Subcutaneous abdominal adipose tissue (tissue), 5 donors: ENCODE measurements around the gene CR1.
"Not testable (repeated sequence)": the region's sequence is repeated elsewhere in the genome, so short reads cannot be mapped to it uniquely, and the experiment has no call there.

Experiments
- H3K27ac ChIP-seq: one replicate; pipeline ENCODE4 v1.7.0; 2013; ENCODE audit warnings: low read depth, mild to moderate bottlenecking, inconsistent platforms, low read length, moderate library complexity
- H3K27me3 ChIP-seq, 5 donors: one replicate each; pipeline ENCODE4 v1.7.0; 2013; ENCODE audit warnings: low read length in 5 of 5, inconsistent platforms in 1 of 5; ENCODE audit not compliant: control insufficient read depth in 5 of 5, insufficient read depth in 4 of 5
- H3K36me3 ChIP-seq, 5 donors: one replicate each; pipeline ENCODE4 v1.7.0; 2013; ENCODE audit warnings: low read length in 5 of 5; ENCODE audit not compliant: control insufficient read depth in 5 of 5, insufficient read depth in 5 of 5
- H3K4me1 ChIP-seq, 5 donors: one replicate each; pipeline ENCODE4 v1.7.0; 2013; ENCODE audit warnings: low read length in 5 of 5, mild to moderate bottlenecking in 3 of 5, moderate library complexity in 1 of 5; ENCODE audit not compliant: control insufficient read depth in 5 of 5, insufficient read depth in 5 of 5
- H3K4me3 ChIP-seq, 5 donors: one replicate each; pipeline ENCODE4 v1.7.0; 2013; ENCODE audit warnings: low read length in 5 of 5, low read depth in 1 of 5
- H3K9ac ChIP-seq, 5 donors: one replicate each; pipeline ENCODE4 v1.7.0; 2013; ENCODE audit warnings: low read length in 5 of 5, mild to moderate bottlenecking in 4 of 5, moderate library complexity in 3 of 5
- H3K9me3 ChIP-seq, 5 donors: one replicate each; pipeline ENCODE4 v1.7.0; 2013; ENCODE audit warnings: low read length in 5 of 5; ENCODE audit not compliant: control insufficient read depth in 5 of 5
- donor health status: healthy.
- donor health status: healthy.
- donor health status: healthy.
- donor health status: healthy.
- donor health status: healthy.

The CR1 gene

DNA sequence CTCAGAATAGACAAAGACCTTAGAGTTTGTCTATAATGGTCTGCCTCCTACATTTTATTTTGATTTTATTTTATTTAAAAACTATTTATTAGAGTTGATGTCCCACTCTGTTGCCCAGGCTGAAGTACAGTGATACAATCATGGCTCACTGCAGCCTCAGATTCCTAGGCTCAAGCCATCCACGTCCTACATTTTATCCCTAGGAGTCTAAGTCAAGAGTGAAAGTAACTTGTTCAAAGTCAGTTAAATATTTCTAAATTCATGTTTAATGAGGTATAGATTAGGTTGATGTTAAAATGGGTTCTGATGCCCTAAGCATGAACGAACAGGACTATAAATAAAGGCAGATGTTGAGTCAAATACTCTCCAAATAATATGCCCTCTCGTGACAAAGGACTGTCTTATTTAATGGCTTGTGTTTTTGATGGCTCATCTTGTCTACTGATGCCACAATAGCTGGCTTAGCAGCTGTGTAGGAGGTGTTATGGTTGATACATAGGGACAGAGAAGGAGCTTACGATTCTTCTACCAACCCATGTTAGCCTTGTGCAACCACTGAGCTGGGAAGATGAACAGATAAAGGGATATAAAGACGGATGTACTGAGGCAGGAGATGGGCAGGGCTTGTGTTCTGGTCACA, 83.0 kb downstream of the CR1 start:
- no peak overlapping the region for H3K27ac ChIP-seq
- H3K36me3 ChIP-seq: no peaks in the 10 kb centered on the region
- H3K4me3 ChIP-seq: no peak overlapping the region
- no peaks in the 10 kb centered on the region for H3K9me3 ChIP-seq
- H3K9ac ChIP-seq: no peak overlapping the region
- H3K27me3 ChIP-seq: no peaks in the 10 kb centered on the region
- no peaks in the 10 kb centered on the region for H3K4me1 ChIP-seq

DNA sequence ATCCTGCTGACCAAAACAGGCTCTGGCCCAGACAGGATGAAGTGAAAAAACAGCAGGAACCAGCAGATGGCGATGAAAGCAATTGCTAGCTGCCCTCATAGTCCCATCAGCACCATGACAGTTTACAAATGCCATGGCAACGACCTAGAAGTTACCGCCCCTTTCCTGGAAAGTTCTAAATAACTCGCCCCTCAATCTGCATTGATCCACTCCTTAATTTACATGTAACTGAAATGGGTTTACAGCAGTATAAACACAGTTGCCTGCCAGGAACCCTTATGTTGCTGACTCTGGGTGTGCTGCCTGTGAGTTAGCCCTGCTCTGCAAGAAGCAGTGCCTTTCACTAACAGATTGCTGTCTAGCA, 83.5 kb downstream of the CR1 start:
- H3K36me3 ChIP-seq: no peaks in the 10 kb centered on the region
- H3K4me1 ChIP-seq: no peaks in the 10 kb centered on the region
- no peaks in the 10 kb centered on the region for H3K9me3 ChIP-seq
- no peak overlapping the region for H3K9ac ChIP-seq
- no peak overlapping the region for H3K4me3 ChIP-seq
- H3K27me3 ChIP-seq: no peaks in the 10 kb centered on the region
- H3K27ac ChIP-seq: no peak overlapping the region

DNA sequence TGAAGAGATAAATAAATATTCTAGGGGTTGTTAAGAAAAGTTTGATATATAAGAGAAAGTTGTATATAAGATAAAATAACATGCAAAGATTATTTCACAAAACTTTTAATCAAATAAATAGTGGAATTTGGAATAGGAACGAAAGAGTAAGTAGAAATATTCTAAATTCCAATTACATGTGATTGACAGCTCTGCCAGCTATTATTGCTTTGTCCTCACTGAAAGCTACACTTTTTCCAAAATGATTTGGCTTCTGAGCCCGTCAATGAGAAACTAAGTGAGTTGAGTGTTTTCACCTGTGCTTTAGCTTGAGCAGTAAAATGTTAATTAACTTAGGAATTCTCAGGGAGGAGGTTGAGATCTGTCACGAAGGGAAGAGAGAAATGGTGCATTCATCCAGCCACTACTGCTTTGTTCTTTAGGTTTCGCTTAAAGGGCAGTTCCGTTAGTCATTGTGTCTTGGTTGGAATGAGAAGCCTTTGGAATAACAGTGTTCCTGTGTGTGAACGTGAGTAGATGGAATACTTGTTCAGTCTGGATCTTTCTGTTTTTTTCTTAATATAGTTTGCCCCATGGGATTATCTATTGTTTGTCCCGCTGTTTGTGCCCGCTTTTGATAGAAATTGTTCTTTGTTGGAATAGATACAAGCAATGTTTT, 85.7 kb downstream of the CR1 start:
- Histone ChIP-seq H3K4me3 (no peak overlapping the region), H3K27ac (no peak overlapping the region), H3K9me3 (no peaks in the 10 kb centered on the region), H3K4me1 (no peaks in the 10 kb centered on the region), H3K9ac (no peak overlapping the region), H3K27me3 (no peaks in the 10 kb centered on the region), H3K36me3 (no peaks in the 10 kb centered on the region)

DNA sequence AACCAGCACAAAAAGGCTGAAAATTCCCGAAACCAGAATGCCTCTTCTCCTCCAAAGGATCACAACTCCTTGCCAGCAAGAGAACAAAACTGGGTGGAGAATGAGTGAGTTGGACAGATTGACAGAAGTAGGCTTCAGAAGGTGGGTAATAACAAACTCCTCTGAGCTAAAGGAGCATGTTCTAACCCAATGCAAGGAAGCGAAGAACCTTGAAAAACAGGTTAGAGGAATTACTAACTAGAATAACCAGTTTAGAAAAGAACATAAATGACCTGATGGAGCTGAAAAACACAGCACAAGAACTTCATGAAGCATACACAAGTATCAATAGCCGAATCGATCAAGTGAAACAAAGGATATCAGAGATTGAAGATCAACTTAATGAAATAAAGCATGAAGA, 93.5 kb downstream of the CR1 start:
- H3K27me3 ChIP-seq, H3K4me3 ChIP-seq, H3K9ac ChIP-seq, H3K36me3 ChIP-seq, H3K9me3 ChIP-seq, H3K27ac ChIP-seq, H3K4me1 ChIP-seq: not testable (repeated sequence)

DNA sequence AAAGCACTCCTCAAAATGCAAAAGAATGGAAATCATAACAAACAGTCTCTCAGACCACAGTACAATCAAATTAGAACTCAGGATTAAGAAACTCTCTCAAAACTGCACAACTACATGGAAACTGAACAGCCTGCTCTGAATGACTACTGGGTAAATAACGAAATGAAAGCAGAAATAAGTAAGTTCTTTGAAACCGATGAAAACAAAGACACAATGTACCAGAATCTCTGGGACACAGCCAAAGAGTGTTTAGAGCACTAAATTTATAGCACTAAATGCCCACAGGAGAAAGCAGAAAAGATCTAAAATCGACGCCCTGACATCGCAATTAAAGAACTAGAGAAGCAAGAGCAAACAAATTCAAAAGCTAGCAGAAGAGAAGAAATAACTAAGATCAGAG, 95.2 kb downstream of the CR1 start:
- not testable (repeated sequence) for H3K36me3 ChIP-seq, H3K4me3 ChIP-seq

DNA sequence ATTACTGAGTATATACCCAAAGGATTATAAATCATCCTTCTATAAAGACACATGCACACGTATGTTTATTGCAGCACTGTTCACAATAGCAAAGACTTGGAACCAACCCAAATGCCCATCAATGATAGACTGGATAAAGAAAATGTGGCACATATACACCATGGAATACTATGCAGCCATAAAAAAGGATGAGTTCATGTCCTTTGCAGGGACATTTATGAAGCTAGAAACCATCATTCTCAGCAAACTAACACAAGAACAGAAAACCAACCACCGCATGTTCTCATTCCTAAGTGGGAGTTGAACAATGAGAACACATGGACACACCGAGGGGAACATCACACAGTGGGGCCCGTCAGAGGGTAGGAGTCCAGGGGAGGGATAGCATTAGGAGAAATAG, 98.1 kb downstream of the CR1 start:
- not testable (repeated sequence) for H3K27me3 ChIP-seq, H3K9me3 ChIP-seq, H3K27ac ChIP-seq, H3K4me1 ChIP-seq, H3K36me3 ChIP-seq, H3K4me3 ChIP-seq, H3K9ac ChIP-seq

More for the DNA sequence above, 95.2 kb downstream of the CR1 start:
- H3K27me3 ChIP-seq, H3K9ac ChIP-seq, H3K9me3 ChIP-seq, H3K4me1 ChIP-seq, H3K27ac ChIP-seq: not testable (repeated sequence)

DNA sequence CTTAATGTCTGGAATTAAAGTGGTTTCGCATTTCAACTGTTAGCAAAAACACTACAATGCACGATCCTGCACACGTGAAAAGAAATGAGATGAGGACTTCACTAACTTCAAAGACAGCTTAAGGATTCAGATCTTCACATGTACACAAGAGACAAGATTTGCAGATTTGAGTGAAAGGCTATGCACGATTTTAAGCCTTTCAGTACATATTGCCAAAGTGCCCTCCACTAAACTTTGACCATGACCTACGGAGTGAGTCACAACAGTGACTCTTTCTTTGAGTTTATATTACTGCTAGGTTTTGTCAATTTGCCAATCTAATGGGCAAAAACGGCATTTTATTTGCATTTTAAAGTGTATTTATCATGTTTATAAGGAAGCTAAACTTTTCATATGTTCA, 107.8 kb downstream of the CR1 start:
- Histone ChIP-seq H3K27me3 (no peaks in the 10 kb centered on the region), H3K27ac (no peak overlapping the region), H3K9ac (no peak overlapping the region), H3K4me1 (no peaks in the 10 kb centered on the region), H3K36me3 (no peaks in the 10 kb centered on the region), H3K4me3 (no peak overlapping the region), H3K9me3 (no peaks in the 10 kb centered on the region)

DNA sequence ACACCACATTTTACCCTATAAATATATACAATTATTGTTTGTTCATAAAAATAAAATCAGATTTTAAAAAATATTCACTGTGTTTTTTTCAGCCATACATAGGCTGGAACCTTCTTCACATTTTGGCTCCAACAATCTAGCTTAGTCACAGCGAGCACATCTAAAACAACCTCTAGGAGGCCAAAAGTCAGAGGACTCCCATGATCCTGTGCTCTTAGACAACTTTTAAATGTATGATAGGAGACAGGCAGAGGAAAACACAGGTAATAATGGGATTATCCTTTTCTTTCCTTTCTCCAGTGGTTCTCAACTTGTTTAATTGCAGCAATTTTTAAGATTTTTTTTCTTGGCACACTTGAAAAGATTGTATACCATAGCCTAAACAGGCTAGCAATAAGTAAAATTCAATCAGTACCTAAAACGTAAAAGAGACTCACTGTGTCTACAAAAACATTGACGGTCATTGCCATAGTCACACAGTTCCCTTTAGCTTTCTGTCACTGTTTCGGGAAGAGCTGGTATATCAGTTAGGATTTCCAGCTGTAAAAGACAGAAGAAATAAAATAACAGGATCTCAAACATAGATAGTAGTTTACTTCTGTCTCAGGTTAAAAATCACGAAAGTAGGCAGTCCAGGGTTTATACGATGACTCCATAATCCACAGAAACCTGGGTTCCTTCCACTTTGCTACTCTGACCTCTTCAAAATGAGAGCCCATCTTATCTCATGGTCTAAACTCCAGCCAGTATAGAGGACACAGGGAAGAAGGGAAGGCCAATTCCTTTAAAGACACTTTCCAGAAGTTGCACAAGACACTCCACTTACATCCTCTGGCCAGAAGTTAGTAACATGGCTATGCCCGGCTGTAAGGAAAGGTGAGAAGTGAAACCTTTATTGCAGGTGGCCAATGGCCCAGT, 109.7 kb downstream of the CR1 start:
- H3K27me3 ChIP-seq: no peaks in the 10 kb centered on the region
- H3K9ac ChIP-seq: no peak overlapping the region
- H3K27ac ChIP-seq: no peak overlapping the region
- no peaks in the 10 kb centered on the region for H3K36me3 ChIP-seq
- H3K4me1 ChIP-seq: no peaks in the 10 kb centered on the region
- no peak overlapping the region for H3K4me3 ChIP-seq
- H3K9me3 ChIP-seq: no peaks in the 10 kb centered on the region

DNA sequence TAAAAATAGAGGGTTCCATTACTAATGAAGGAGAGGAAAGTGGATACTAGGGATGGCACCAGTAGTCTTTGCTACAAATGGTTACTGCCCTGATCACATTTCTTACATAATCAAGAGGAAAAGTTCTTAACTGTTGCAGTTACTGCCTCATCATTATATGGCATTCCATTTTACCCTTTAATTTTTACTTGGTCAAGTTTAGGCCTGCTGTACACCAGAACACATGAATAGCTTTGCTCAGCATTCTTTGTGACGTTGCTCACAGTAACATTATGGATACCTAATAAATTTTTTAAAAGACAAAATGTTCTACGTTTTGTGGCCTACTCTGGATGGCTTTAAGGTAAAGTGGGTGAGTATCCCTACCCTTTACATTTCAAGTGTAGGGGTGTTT, 110.4 kb downstream of the CR1 start:
- no peak overlapping the region for H3K27ac ChIP-seq
- H3K9me3 ChIP-seq: no peaks in the 10 kb centered on the region
- no peak overlapping the region for H3K4me3 ChIP-seq
- no peaks in the 10 kb centered on the region for H3K4me1 ChIP-seq
- no peaks in the 10 kb centered on the region for H3K27me3 ChIP-seq
- no peaks in the 10 kb centered on the region for H3K36me3 ChIP-seq
- H3K9ac ChIP-seq: no peak overlapping the region

DNA sequence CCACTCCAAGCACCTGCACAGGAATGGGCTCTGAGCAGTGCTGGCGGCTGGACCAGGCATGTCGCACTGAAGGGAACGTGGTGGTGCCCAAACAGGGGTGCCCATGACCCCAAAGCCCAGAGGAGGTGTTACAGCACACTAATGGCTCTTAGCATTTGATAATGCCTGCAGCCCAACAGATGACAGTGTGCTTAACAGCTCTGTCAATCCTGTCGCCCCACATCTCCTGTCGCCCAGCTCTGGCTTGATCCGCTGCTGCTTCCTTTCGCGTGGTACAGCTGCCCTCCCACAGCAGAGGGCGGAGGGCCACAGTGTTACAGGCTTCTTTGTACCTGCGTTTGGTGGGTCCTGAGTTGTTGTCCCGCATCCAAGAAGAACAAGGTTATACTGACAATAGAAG, 116.8 kb downstream of the CR1 start:
- Histone ChIP-seq H3K9me3 (peaks cover 0 to 3% (median 0%) of the 10 kb centered on the region in 5 donors), H3K9ac (no peak overlapping the region), H3K4me1 (no peaks in the 10 kb centered on the region), H3K4me3 (no peak overlapping the region), H3K36me3 (peaks cover 0 to 7% (median 0%) of the 10 kb centered on the region in 5 donors), H3K27ac (no peak overlapping the region), H3K27me3 (peaks cover 0 to 5% (median 0%) of the 10 kb centered on the region in 5 donors)
